Uterus (tissue), 2 donors: ENCODE measurements around the gene CYP1A2.

Experiments used
- POLR2A ChIP-seq, 2 donors: fragments of 450-650 bp; IDR thresholded peaks; one replicate each; pipeline ENCODE4 v1.6.1; 2016; ENCODE audit warnings: antibody characterized with exemption in 2 of 2, mild to moderate bottlenecking in 1 of 2, moderate library complexity in 1 of 2
- TF ChIP-seq, protein P1 (sequence below), 4 experiments: fragments of 200-600 bp in 2 of 4; fragments of 450-650 bp in 2 of 4; sonication (generic) in 2 of 4; IDR thresholded peaks; one replicate each; pipeline ENCODE4 v1.5.1; 2016 to 2019; ENCODE audit warnings: antibody characterized with exemption in 4 of 4, mild to moderate bottlenecking in 2 of 4, moderate library complexity in 1 of 4

DNA sequence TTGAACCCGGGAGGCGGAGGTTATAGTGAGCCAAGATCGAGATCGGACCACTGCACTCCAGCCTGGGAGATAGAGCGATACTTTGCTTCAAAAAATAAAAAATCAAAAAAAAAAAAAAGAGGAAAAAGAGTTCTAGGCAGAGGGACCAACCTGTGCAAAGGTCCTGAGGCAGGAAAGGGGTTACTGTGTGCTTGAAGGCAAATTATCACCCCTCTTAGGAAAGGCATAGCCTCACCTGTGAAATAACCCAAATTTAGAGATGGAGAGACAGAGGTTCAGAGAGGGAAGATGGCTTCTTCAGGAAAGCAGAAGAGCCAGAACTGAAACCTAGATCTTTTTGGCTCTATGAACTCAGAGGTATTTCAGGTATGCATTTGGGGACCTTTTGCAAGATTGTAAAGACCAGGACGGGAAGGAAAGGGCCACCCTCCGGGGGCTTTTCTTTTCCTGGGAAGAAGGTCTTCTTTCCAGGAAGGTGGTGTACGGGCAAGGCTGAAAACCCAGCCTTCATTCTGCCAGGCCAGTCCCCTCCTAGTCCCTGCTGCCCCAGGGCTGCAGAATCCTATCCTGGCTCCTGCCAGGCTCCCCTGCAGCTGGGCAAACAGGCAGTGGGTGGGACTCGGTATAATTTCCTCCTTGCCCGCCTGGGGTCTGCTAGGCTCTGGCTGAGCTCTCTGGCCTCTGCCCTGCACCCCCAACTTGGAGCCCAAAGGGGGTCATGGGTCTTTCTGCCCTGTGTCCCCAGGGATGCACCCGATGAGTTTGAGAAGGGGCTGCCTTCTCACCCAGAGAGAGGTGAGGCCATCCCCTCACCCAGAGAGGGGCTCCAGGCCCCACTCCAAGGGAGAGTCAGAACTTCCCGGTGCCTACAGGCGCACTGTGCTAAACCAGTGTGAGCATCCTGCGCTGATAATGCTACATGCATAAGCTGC lies 18.8 kb downstream of the CYP1A2 start:
- TF ChIP-seq, protein P1, sequence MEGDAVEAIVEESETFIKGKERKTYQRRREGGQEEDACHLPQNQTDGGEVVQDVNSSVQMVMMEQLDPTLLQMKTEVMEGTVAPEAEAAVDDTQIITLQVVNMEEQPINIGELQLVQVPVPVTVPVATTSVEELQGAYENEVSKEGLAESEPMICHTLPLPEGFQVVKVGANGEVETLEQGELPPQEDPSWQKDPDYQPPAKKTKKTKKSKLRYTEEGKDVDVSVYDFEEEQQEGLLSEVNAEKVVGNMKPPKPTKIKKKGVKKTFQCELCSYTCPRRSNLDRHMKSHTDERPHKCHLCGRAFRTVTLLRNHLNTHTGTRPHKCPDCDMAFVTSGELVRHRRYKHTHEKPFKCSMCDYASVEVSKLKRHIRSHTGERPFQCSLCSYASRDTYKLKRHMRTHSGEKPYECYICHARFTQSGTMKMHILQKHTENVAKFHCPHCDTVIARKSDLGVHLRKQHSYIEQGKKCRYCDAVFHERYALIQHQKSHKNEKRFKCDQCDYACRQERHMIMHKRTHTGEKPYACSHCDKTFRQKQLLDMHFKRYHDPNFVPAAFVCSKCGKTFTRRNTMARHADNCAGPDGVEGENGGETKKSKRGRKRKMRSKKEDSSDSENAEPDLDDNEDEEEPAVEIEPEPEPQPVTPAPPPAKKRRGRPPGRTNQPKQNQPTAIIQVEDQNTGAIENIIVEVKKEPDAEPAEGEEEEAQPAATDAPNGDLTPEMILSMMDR (IDR thresholded peaks at IDR 0.05), result no peak
- no peak for TF ChIP-seq POLR2A (IDR thresholded peaks at IDR 0.05)
